GM19035 (cell line): ENCODE results near the gene NRDE2.

Source experiments
- ATAC-seq: cut with Tn5 transposase; IDR thresholded peaks from one replicate; pipeline ENCODE4 v1.9.1; 2021; ENCODE audit not compliant: unreplicated experiment

NRDE2 gene

DNA sequence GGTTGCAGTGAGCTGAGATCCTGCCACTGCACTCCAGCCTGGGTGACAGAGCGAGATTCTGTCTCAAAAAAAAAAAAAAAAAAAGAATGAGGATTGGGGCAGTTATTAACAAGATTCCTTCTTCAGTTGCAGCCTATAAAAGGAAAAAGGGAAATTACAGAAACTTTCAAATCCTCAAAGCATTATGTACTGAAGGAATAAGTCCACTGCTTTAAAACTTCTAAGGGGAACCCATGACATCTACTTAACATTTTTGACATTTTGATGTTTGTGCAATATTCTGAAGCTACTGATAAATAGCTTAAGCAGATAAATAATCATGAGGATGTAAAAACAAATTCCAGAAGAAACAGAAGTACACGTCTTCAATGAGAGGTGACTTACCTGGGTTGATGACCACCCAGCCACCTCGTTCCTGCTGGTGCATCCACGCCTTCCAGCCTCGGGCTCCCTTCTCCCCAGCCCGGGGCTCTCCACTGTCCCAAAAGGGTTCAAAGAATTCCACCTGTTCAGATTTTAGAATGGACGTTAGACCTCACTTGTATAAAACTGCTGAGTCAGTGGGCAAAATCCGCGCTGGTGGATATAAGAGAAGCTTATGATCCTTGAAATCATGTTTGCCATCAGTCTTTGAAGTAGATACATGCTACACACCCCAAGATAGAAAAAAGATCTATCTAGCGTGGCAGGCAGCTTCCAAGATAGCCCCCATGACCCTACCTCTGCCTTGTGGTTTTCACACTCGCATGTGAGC lies 33.7 kb downstream of the NRDE2 start:
- ATAC-seq: no peak

DNA sequence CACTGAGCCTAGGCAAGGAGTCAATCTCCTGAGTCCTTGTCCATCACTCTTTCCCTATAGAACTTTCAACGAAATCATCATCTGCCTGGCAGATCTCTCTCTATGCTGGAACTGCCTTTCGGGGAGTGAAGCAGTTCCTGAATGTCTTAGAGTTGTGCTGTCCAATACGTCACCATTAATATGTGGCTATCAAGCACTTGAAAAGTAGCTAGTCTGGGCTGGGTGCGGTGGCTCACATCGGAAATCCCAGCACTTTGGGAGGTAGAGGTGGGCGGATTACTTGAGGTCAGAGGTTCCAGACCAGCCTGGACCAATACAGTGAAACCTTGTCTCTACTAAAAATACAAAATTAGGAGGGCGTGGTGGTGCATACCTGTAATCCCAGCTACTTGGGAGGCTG lies 35.1 kb downstream of the NRDE2 start:
- no peak for ATAC-seq

DNA sequence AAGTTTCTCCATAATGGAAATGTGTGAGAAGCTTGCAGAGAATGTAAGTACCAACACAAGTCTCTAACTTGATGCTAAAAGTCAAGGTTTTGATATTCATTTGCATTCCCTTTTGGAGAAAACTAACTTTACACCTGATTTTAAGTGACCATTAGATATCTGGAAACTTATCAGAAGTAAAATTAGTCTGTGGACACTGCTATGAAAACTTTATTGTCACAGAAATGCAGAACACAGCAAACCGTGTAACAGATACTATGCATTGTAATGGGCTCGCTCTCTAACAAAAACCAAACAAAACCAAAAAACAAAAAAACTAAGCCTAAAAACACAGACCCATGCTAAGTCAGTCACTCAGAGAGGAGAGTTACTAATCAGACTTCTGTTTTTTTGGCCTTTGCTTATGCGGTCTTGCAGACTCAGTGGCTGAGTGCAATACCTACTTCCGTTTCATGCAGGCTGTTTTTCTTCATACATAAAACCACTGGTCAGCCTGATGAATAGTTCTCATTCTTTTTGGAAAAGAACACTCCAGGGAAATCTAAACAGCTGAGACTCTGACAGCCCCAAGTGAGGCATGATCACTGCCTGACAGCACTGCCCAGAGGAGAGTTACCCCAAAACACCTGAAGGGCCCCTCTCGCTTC lies 35.7 kb downstream of the NRDE2 start:
- ATAC-seq: no peak

DNA sequence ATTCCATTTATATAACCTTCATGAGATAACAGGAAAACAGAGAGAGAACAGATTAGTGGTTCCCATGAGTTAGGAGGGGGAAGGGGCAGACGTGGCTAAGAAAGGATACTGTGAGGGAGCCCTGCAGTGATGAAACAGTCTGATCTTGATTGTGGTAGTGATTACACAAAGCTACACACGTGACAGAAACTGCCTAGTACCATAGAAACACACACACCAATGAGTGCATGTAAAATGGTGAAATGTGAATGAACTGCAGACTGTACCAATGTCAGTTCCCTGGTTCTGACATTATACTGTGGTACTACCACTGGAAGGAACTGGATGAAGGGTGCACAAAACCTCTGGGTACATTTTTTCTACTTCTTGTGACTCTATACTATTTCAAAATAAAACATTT lies 36.9 kb downstream of the NRDE2 start:
- no peak for ATAC-seq

DNA sequence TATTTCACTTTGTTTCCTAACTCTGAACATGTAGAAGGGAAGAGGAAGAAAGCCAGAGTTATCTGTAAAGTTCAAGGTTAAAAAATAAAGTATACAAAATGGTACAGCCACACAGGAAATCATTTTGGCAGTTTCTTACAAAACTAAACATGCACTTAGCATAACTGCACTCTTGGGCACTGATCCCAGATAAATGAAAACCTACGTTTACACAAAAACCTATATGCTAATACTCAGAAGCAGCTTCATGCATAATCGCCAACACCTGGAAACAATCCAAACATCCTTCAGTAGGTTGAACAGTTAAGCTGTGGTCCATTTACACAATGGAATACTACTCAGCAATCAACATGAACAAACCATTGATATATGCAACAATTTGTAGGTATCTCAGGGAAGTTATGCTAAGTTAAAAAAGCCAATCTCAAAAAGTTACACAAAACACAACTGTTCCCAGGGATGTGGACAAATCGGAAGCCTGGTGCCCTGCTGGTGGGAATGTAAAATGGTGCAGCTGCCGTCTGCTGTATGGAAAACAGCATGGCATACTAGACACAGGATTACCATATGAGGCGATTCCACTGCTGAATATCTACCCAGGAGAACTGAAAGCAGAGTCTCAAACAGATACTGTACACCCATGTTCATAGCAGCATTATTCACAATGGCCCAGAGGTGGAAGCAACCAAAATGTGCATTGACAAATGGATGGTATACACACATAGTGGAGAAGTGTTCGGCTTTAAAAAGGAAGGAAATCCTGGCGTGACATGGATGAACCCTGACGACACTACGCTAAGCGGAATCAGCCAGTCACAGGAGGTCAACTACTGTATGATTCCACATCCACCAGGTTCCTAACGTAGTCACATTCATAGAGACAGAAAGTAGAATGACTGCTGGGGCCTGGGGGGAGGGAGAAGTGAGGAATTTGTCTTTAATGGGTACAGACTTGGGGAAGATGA lies 37.7 kb downstream of the NRDE2 start:
- ATAC-seq: no peak

DNA sequence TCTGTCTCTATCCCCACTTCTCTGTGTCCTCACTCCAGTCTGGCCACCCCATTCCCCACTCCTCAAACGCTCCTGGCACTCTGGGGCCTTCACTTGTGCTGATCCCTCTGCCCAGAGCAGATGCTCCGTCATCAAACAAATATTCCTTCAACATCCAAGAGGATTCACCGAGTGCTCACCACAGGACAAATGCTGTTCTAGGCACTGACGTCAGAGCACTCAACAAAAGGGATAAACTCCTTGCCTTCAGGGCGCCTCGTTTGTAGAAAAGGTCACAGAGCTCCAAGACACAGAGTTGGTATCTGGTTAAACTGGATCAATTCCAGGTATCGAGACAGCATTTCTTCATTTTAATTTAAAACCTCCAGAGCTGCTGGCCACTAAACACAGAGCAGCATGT lies 40.0 kb downstream of the NRDE2 start:
- ATAC-seq: no peak

DNA sequence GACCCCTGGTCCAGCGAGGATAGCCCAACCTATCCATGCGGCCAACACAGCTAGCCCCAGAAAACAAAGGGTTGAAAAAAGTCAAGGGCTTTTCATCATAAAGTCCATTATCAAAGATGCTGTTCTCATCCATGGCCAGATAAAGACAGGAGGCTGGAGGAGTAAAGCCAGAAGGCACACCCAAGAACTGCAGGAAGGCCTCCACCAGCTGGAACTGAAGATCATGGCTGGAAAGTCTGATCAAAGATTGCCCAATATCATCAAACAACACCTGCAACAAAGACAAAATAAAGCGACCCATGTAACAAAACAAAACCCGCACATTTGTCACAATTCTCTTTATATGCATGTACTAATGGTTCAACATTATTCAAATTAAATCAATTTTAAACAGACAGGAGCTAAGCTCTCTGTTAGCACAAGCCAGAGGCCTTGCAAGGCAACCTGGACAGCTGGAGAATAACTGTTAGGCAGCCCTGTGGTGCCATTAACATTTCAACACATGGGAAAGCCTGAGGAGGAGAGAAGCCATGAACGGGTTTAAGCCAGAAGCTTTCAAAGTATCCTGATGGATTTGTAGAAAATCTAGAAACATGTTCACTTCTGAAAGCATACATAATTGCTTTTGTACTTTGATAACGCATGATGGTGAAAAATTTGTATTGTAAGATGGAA lies 41.3 kb downstream of the NRDE2 start:
- ATAC-seq: no peak

DNA sequence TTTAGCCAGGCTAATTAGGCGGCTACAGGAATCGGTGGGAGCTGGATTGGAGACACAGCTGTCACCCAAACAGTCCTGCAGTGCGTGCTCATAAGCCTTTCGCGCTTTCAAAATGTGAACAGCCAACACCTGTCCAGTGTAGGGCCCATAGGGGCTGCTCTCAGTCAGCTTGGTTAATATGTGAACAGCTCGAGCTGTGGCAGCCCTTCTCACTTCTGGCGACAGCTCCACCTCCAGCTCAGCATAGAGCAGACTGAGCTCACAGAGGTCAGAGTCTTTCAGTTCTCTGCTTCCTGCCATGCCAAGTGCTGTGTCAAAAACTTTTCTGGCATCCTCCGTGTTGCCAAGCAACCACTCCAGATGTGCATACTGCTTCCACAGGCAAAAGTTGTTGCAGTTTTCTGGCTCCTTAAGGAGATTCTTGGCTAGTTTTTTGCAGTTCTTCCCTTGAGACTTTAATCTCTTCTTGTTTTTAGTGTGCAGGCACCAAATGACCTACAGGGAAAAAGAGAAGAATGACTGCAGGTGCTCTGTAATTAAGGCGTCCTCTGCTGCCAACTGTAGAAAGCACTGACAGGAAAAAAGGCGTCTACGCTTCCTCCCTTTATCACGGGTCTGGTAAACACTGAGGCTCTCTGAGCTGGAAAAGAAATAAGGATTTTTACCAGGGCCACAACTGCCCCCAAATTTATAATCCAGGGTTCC lies 42.9 kb downstream of the NRDE2 start:
- no peak for ATAC-seq

DNA sequence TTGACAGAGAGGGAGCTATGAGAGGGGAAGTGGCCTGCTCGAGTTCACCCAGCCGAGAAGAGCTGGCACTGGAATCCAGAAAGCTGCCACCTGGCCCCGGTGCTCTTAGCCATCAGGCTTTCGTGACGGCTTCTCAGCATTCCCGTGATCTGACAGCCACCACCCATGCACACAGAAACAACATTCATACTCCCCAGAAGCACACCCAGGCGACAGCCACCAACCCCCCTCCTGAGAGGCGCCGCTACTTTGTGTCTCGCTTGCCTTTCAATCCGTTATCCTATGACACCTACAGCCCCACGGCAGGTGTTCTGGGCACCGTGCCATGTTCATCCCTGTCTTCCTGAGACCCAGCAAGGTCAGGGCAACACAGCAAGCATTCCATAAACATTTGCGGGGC lies 44.0 kb downstream of the NRDE2 start:
- ATAC-seq: no peak

DNA sequence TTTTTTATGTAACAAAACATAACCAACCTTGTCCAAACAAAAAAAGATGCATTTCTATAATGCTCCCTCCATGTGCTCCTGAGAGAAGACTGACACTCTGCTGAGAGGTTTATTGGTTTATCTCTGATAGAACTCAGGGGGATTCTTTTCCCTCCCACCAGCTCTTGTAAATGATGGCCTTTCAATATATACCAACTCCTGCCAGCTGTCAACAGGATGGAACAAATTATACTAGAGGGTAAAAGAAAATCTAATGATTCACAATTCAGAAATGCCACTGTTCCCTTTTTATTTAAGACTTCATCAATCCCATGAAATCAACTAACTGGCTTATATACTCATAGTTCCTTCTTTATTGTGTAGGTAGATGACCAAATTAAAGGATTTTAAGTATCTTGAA lies 50.0 kb downstream of the NRDE2 start:
- no peak for ATAC-seq

DNA sequence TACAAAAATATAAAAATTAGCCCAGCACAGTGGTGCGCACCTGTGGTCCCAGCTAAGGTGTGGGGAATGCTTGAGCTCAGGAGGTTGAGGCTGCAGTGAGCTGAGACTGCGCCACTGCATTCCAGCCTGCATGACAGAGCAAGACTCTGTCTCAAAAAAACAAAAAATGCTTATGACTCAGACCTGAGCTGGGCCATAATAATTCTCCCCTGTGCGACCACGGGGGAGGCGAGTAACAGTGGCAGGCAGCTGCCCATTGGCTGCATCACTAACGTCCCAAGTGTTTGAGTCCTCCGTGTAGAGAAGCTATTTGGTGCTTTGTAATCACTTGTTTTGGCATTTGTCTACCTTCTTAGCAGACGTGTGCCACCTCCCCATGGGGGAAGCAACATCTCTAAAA lies 50.5 kb downstream of the NRDE2 start:
- ATAC-seq: no peak

DNA sequence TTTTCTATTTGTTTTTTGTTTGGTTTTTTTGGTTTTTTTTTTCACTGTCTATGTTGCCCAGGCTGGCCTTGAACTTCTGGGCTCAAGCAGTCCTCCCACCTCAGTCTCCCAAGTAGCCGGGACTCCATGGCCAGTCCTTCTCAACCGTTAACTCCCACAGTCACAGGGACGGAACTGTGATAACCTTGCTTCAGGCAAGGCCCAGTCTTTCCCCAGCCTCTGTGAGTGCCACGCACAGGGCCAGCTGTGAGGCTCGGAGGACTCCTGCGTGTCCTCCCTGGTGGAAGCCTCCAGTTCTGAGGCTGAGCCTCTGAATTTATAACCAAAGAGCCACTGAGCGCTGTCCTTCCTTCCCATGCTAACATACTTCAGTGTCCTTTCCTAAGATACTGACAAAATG lies 51.6 kb downstream of the NRDE2 start:
- no peak for ATAC-seq

DNA sequence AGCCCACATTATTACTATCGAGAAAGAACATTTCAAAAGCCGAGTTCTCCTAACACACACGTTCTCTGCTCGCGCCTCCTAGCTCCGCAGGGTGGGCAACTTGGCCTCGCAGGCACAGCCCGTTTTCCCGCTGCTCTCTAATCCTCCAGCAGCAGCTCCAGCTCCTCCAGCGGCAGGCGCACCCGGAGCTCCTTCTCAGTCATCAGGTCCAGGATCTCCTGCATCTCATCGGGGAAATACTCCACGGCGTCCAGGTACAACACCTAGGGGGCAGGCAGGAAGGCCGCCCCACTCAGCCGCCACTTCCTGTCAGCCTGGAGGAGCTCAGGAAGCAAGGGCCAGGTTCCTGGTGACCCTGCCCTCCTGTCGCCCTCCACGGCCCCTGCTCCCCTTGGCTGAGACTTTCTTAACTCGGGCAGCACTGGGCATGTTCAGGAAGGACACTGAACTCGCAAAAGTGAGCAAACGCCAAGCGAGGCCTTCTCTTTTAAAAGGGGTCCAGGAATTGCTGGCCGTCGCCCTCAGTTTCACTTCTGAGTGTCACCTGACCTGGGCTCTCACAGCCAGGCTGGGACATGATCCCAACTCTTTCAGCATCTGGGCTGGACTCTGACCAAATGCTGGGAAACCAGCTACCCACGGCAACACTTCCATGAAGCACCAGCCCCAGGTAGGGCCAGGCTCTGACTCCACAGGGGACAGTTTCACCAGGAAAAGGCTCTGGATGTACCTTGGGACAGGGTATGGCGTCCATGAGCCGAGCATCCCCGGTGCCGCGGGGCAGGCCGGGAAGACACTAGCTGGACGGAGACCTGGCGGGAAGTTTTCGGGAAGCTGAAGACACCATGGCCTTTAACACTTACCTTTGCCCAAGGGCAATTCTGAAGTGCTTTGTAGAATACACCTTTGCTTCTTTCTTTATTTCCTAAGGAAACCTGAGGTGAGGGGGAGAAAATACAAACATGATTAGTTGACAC lies 53.3 kb downstream of the NRDE2 start:
- no peak for ATAC-seq

DNA sequence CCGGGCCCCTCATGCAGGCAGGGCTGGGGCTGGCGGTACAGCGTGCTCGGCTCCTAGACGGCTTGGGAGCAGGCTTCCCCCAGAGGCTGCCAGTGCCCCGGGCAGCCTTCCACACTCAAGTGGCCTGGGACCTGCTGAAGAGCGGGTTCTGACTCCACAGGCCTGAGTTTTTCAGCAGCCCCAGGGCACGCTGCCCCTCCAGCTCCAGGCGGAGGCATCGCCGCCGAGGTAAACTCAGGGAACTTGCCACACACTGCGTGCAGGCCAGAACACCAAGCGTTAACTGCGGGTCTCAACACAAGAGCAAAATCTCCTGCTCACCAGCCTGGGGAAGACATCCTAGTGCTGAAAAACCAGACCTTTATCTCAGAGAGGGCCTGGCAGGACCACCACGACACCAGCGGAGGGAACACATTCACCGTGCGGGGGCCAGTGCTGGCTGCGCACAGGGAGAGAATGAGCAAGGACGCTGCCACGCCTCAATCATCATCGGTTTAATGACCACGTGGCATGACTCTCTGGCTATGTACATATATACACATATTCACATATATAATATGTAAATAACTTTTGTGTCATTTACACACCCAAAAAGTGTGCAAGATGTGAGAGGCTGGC lies 54.1 kb downstream of the NRDE2 start:
- ATAC-seq: no peak

DNA sequence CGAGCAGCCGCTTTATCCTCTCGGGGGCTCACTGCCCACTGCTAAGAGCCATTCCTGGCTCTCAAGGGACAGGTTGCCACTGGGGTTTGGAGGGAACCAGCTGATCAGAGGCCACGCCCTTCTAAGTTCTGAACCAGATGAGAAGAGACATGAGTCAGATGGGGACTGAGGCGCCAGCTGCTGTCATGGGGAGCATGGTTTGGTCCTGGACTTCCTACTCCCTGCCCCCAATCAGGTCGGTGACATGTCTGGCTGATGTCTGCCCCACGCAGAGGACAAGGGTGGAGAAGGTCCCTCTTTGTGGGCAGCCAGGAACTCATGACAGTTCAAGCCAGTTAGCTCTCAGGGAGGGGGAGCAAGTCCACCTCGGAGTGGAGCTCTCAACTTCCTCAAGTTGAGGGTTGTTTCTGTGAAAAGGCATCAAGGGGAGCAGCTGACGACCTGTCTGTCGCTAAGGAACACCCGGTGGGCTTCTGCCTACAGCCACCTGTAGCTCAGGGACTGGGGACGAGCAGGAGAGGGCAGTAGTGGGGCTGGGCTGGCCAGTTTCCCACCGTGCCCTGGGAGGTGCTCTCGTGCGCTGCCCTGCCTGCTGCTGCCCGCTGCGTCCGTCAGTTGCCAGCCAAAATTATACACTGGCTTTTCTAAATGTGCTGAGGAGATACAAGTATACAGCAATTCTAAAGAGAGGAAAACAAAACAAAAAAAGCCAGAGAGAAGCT lies 54.9 kb downstream of the NRDE2 start:
- ATAC-seq: no peak

DNA sequence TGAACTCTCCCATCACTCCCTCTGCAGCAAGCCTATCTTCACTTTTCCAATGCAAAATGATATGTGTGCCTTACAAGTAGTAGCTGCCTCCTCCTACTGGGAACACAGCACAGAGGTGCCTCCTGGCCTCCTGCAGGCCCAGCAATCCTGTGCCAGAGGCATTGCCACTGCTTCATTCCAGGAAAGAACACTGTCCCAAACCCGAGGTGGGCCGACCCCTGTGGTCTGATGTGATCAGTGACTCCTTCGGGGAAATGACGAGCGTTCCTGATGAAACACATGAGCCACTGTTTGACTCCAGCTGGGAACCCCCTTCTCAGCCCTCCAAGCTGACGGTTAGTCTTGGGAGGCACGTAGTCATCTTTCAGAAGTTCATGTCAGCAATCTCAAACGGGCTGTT lies 55.9 kb downstream of the NRDE2 start:
- ATAC-seq: no peak

DNA sequence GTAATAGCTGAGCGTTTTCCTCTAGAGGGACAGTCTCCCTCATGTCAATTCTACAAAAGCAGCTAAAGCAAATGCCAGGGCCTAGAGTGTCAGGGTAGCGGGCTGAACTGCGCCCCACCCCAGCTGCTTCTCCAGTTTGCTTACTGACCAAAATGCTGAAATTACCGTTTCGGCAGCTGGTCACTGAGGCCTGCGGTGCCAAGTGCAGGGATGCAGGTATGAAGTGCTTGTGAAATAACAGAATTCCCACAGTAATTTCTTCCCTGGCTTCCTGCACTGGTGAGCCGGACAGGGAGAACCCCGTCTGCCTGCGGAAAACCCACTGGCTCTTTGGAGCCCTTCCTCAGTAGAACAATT lies 56.3 kb downstream of the NRDE2 start:
- no peak for ATAC-seq

DNA sequence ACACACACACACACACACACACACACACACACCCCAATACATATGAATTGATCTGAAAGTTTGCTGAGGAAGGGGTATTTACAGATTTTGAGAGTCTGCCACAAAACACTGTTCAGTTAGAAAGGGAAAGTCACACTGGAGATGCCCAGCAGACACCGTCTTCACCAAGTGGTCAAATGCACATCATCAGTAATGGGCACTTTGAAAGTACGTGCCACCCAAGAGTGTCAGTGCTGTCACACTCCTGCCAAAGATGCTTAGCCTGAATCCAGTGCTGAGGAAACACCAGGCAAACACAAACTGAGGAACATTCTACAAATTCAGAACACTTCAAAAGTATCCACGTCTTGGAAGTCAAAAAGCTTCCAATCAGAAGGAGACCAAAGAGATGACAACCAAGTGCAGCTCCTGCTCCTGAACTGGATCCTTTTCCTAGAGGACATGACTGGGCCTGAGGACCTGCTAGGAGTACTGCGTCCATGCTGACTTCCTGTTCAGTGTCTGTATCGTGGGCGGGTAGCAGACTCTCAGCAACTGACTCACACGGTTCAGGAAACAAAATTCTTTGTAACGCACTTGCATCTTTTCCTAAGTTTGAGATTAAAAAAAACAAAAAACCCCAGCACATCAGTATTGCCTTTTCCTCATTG lies 56.8 kb downstream of the NRDE2 start:
- no peak for ATAC-seq
